Stimulated activated CD8-positive, alpha-beta memory T cell treated with anti-CD3 and anti-CD28 coated beads, Interleukin-4, amount 100 ng/mL, for 4 hours (primary cell): ENCODE results near the gene AP1S1.
A peak's percentile ranks its signal among the peaks of the same experiment; 100 is the strongest.

Source experiments
- DNase-seq, 2 donors: peaks; one replicate each; pipeline ENCODE4 v3.0.0-alpha.2; 2020; ENCODE audit warnings: low read depth in 2 of 2, low spot score in 1 of 2

AP1S1 gene

GRCh38 chr7:101156277-101156676 is 2.0 kb downstream of the AP1S1 start:
- no peak for DNase-seq

GRCh38 chr7:101156866-101157589 is 2.8 kb downstream of the AP1S1 start:
- no peak for DNase-seq

- no peak for DNase-seq
Observed at GRCh38 chr7:101159696-101160674, 5.7 kb downstream of the AP1S1 start.

GRCh38 chr7:101160910-101161309 is 6.6 kb downstream of the AP1S1 start:
- no peak for DNase-seq

- no peak for DNase-seq
Observed at GRCh38 chr7:101161692-101162471, 7.6 kb downstream of the AP1S1 start.

- DNase-seq, result no peak
Observed at GRCh38 chr7:101162551-101163278, 8.4 kb downstream of the AP1S1 start.

- DNase-seq, result no peak
Observed at GRCh38 chr7:101163279-101164070, 9.2 kb downstream of the AP1S1 start.

- no peak for DNase-seq
Observed at GRCh38 chr7:101164071-101164840, 10.0 kb downstream of the AP1S1 start.

- peak; percentile 76 to 79 for DNase-seq
Observed at GRCh38 chr7:101165075-101165957, 11.0 kb downstream of the AP1S1 start, which contains the start of gene VGF. Gene VGF, minus strand, starts transcription at chr7:101165569. Its CDS starts 726 bp downstream, at chr7:101164843.

GRCh38 chr7:101165958-101166647 is 11.8 kb downstream of the AP1S1 start:
- DNase-seq, result no peak

- DNase-seq, result no peak
Observed at GRCh38 chr7:101166648-101166908, 12.3 kb downstream of the AP1S1 start.

GRCh38 chr7:101166909-101167644 is 12.8 kb downstream of the AP1S1 start:
- no peak for DNase-seq

- no peak for DNase-seq
Observed at GRCh38 chr7:101167645-101168411, 13.6 kb downstream of the AP1S1 start.

- no peak for DNase-seq
Observed at GRCh38 chr7:101168412-101169049, 14.3 kb downstream of the AP1S1 start.

GRCh38 chr7:101169110-101169837 is 15.0 kb downstream of the AP1S1 start:
- no peak for DNase-seq
